Neural cell (in vitro differentiated cells): Measurements from ENCODE around the gene CCDC60. TPM values are rescaled to one million over a fixed set of nuclear protein-coding genes. Genes with fewer than 3 reads are reported as not detected.

Experiments
- H2AFZ ChIP-seq: fragments of 200-600, 300-800 bp; sonication (generic), shearing (Covaris generic); 2 replicates; pipeline ENCODE4 v1.6.0; 2014; ENCODE audit warnings: low read depth, mild to moderate bottlenecking, antibody characterized with exemption, low read length, moderate library complexity
- H3F3A ChIP-seq: fragments of 200-600 bp; shearing (Covaris generic); 2 replicates; pipeline ENCODE4 v1.6.1; 2016; ENCODE audit warnings: mild to moderate bottlenecking, moderate library complexity, mixed read lengths, antibody characterized with exemption, low read length; ENCODE audit not compliant: insufficient read depth, poor library complexity, severe bottlenecking
- H3K27ac ChIP-seq: fragments of 200-600, 300-800 bp; sonication (generic), shearing (Covaris generic); 2 replicates; pipeline ENCODE4 v1.5.1; 2014; ENCODE audit warnings: mild to moderate bottlenecking, low read length, moderate library complexity
- H3K27me3 ChIP-seq: fragments of 300-800, 200-600 bp; sonication (generic), shearing (Covaris generic); 2 replicates; pipeline ENCODE4 v1.6.0; 2014; ENCODE audit warnings: mild to moderate bottlenecking, low read depth, low read length, moderate library complexity; ENCODE audit not compliant: insufficient read depth
- H3K36me3 ChIP-seq: fragments of 300-800, 200-600 bp; sonication (generic), shearing (Covaris generic); 2 replicates; pipeline ENCODE4 v1.5.1; 2014; ENCODE audit warnings: mild to moderate bottlenecking, antibody characterized with exemption, low read length, moderate library complexity; ENCODE audit not compliant: insufficient read depth
- H3K4me2 ChIP-seq: fragments of 300-800, 200-600 bp; sonication (generic), shearing (Covaris generic); 2 replicates; pipeline ENCODE4 v1.6.0; 2014; ENCODE audit warnings: mild to moderate bottlenecking, low read length
- H3K4me3 ChIP-seq: fragments of 300-800, 200-600 bp; sonication (generic), shearing (Covaris generic); 2 replicates; pipeline ENCODE4 v1.5.1; 2014; ENCODE audit warnings: mild to moderate bottlenecking, low read length, moderate library complexity
- H3K79me2 ChIP-seq: fragments of 200-600 bp; shearing (Covaris generic); replicated peaks from 2 replicates; pipeline ENCODE4 v1.6.0; 2014; ENCODE audit warnings: mild to moderate bottlenecking, low read length, moderate library complexity; ENCODE audit not compliant: insufficient read depth
- H3K9ac ChIP-seq: fragments of 300-800, 200-600 bp; sonication (generic), shearing (Covaris generic); 2 replicates; pipeline ENCODE4 v1.6.1; 2016; ENCODE audit warnings: mild to moderate bottlenecking, low read length, mixed read lengths
- H3K9me2 ChIP-seq: fragments of 200-600 bp; shearing (Covaris generic); 2 replicates; pipeline ENCODE4 v1.6.1; 2016; ENCODE audit warnings: mild to moderate bottlenecking, low read length, mixed read lengths; ENCODE audit not compliant: insufficient read depth
- H3K9me3 ChIP-seq: fragments of 200-600, 300-800 bp; sonication (generic), shearing (Covaris generic); 2 replicates; pipeline ENCODE4 v1.6.1; 2016; ENCODE audit warnings: mild to moderate bottlenecking, mixed run types, low read length, moderate library complexity, mixed read lengths
- H4K20me1 ChIP-seq: fragments of 200-600 bp; shearing (Covaris generic); 2 replicates; pipeline ENCODE4 v1.6.1; 2016; ENCODE audit warnings: mild to moderate bottlenecking, mixed run types; ENCODE audit not compliant: insufficient read depth
- EP300 ChIP-seq: fragments of 450-650 bp; conservative IDR thresholded peaks from 2 replicates; pipeline ENCODE4 v1.6.1; 2014; ENCODE audit warnings: antibody characterized with exemption, mild to moderate bottlenecking, moderate library complexity; ENCODE audit not compliant: poor library complexity, severe bottlenecking
- EZH2 ChIP-seq: fragments of 200-600, 300-800 bp; shearing (Covaris generic), sonication (generic); IDR thresholded peaks from 2 replicates; pipeline ENCODE4 v1.6.1; 2014; ENCODE audit warnings: antibody characterized with exemption, low read length, borderline replicate concordance, mild to moderate bottlenecking; ENCODE audit not compliant: insufficient read depth, poor library complexity, severe bottlenecking
- MXI1 ChIP-seq: fragments of 450-650 bp; conservative IDR thresholded peaks from 2 replicates; pipeline ENCODE4 v1.6.1; 2014; ENCODE audit warnings: antibody characterized with exemption, mild to moderate bottlenecking; ENCODE audit not compliant: poor library complexity, severe bottlenecking
- POLR2AphosphoS5 ChIP-seq: IDR thresholded peaks from 2 replicates; pipeline ENCODE4 v1.6.1; 2012
- RAD21 ChIP-seq: fragments of 450-650 bp; conservative IDR thresholded peaks from 2 replicates; pipeline ENCODE4 v1.6.1; 2014; ENCODE audit warnings: antibody characterized with exemption, mild to moderate bottlenecking, moderate library complexity
- REST ChIP-seq: IDR thresholded peaks from 2 replicates; pipeline ENCODE4 v1.6.1; 2012; ENCODE audit warnings: borderline replicate concordance
- SMC3 ChIP-seq: fragments of 450-650 bp; conservative IDR thresholded peaks from 2 replicates; pipeline ENCODE4 v1.6.1; 2014; ENCODE audit warnings: antibody characterized with exemption, mild to moderate bottlenecking, moderate library complexity; ENCODE audit not compliant: poor library complexity
- TAF1 ChIP-seq: IDR thresholded peaks from 2 replicates; pipeline ENCODE4 v1.6.1; 2012; ENCODE audit warnings: low read depth
- polyA plus RNA-seq: library from polyadenylated mRNA; depleted of rRNA; stranded (reverse); fragments of >200 nt; gene quantifications from 2 replicates; pipeline ENCODE4 v1.2.3, GENCODE V29; 2014
- TF ChIP-seq, protein P1 (sequence below): fragments of 450-650 bp; IDR thresholded peaks from 2 replicates; pipeline ENCODE4 v1.5.1; 2014; ENCODE audit warnings: antibody characterized with exemption, mild to moderate bottlenecking, moderate library complexity; ENCODE audit not compliant: poor library complexity, severe bottlenecking

Gene CCDC60
- polyA plus RNA-seq, 1 donor from 2014 or later, result not detected

DNA sequence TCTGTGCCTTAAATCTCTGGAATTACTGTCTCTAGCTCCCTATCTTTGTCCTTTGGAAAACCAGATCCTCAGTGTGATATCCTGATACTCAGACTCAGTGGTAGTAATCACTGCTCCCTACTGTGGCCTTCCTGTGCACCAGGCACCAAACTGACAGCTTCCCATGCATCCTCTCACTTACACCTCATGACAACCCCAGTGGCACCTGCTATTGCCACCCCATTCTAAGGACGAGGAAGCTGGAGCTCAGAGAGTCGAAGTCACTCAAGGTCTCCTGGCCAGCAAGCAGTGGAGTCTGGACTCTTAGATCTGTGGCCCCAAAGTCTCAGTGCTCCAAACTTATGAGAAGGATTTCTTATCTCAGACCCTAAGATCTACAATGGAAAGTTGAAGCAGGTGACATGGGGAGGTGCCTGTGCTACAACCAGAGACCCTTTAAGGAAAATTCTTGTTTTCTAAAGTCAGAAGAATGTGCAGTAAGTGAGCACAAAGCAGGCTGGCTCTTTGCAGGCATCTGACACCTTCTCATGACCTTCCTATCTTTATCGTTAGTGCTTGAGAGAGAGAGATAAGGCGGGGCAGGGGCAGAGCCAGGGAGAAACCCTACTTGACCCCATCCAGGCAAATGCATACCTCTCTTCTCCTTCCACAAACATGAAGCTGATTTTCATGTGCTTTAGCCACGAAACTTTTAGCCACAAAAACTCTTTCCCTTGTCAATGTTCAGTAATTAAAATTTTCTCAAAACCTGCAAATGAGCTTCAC is 47.1 kb downstream of the CCDC60 start:
- TF ChIP-seq REST (no peak), RAD21 (no peak), TAF1 (no peak), POLR2AphosphoS5 (no peak), SMC3 (no peak), EP300 (no peak), MXI1 (no peak)
- H3K4me3 ChIP-seq, result no peak overlapping the region
- peak overlapping the region; percentile 91 for H3K27ac ChIP-seq
- no peak overlapping the region for H2AFZ ChIP-seq
- H3K4me2 ChIP-seq, result no peak overlapping the region
- H4K20me1 ChIP-seq, result no peaks in the 10 kb centered on the region
- H3F3A ChIP-seq, result no peaks in the 10 kb centered on the region
- H3K9me2 ChIP-seq, result no peaks in the 10 kb centered on the region
- H3K9me3 ChIP-seq, result no peaks in the 10 kb centered on the region
- no peaks in the 10 kb centered on the region for H3K27me3 ChIP-seq
- no peaks in the 10 kb centered on the region for H3K36me3 ChIP-seq
- H3K9ac ChIP-seq, result no peak overlapping the region
- H3K79me2 ChIP-seq, result no peaks in the 10 kb centered on the region

- Histone ChIP-seq H3K4me2 (no peak overlapping the region), H3F3A (no peaks in the 10 kb centered on the region), H3K79me2 (no peaks in the 10 kb centered on the region), H3K9ac (peak overlapping the region; percentile 52), H4K20me1 (no peaks in the 10 kb centered on the region), H3K9me3 (no peaks in the 10 kb centered on the region), H3K27me3 (no peaks in the 10 kb centered on the region), H3K9me2 (no peaks in the 10 kb centered on the region), H2AFZ (peak overlapping the region; percentile 12), H3K27ac (peak overlapping the region; percentile 91), H3K36me3 (no peaks in the 10 kb centered on the region), H3K4me3 (no peak overlapping the region)
- no peak for TF ChIP-seq POLR2AphosphoS5
- TF ChIP-seq EP300, result no peak
- no peak for TF ChIP-seq REST
- no peak for TF ChIP-seq TAF1
- TF ChIP-seq, protein P1, sequence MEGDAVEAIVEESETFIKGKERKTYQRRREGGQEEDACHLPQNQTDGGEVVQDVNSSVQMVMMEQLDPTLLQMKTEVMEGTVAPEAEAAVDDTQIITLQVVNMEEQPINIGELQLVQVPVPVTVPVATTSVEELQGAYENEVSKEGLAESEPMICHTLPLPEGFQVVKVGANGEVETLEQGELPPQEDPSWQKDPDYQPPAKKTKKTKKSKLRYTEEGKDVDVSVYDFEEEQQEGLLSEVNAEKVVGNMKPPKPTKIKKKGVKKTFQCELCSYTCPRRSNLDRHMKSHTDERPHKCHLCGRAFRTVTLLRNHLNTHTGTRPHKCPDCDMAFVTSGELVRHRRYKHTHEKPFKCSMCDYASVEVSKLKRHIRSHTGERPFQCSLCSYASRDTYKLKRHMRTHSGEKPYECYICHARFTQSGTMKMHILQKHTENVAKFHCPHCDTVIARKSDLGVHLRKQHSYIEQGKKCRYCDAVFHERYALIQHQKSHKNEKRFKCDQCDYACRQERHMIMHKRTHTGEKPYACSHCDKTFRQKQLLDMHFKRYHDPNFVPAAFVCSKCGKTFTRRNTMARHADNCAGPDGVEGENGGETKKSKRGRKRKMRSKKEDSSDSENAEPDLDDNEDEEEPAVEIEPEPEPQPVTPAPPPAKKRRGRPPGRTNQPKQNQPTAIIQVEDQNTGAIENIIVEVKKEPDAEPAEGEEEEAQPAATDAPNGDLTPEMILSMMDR, result no peak
- no peak for TF ChIP-seq EZH2
- TF ChIP-seq SMC3, result no peak
Observed at GRCh38 chr12:119383206-119383605, 48.7 kb downstream of the CCDC60 start.
